ENCODE results near the gene KIF4A. TPM values are rescaled to one million over a fixed set of nuclear protein-coding genes. Genes with fewer than 3 reads are reported as not detected.
"Not testable (repeated sequence)": the region's sequence is repeated elsewhere in the genome, so short reads cannot be mapped to it uniquely, and the experiment has no call there.

KIF4A gene
- total RNA-seq, 1 donor, result 10.8 TPM

GRCh38 chrX:70398899-70399298 lies 109.0 kb downstream of the KIF4A start:
- H3K4me3 ChIP-seq (ENCODE audit: low read depth, low read length), result no peak overlapping the region
- TF ChIP-seq, protein P1, sequence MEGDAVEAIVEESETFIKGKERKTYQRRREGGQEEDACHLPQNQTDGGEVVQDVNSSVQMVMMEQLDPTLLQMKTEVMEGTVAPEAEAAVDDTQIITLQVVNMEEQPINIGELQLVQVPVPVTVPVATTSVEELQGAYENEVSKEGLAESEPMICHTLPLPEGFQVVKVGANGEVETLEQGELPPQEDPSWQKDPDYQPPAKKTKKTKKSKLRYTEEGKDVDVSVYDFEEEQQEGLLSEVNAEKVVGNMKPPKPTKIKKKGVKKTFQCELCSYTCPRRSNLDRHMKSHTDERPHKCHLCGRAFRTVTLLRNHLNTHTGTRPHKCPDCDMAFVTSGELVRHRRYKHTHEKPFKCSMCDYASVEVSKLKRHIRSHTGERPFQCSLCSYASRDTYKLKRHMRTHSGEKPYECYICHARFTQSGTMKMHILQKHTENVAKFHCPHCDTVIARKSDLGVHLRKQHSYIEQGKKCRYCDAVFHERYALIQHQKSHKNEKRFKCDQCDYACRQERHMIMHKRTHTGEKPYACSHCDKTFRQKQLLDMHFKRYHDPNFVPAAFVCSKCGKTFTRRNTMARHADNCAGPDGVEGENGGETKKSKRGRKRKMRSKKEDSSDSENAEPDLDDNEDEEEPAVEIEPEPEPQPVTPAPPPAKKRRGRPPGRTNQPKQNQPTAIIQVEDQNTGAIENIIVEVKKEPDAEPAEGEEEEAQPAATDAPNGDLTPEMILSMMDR (IDR thresholded peaks at IDR 0.05; ENCODE audit: insufficient read depth, low read depth, low read length), result no peak
- peak; percentile 77 for DNase-seq (ENCODE audit: low read depth)

DNA sequence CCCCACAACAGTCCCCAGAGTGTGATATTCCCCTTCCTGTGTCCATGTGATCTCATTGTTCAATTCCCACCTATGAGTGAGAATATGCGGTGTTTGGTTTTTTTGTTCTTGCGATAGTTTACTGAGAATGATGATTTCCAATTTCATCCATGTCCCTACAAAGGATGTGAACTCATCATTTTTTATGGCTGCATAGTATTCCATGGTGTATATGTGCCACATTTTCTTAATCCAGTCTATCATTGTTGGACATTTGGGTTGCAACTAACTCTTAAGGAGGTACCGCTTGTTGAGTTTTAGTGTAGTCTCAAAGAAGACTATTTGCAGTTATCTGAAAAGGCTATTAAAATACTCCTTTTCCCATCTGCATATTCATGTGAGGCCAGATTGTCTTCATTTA lies 110.3 kb downstream of the KIF4A start:
- not testable (repeated sequence) for DNase-seq (ENCODE audit: low read depth); H3K4me3 ChIP-seq (ENCODE audit: low read depth, low read length)

DNA sequence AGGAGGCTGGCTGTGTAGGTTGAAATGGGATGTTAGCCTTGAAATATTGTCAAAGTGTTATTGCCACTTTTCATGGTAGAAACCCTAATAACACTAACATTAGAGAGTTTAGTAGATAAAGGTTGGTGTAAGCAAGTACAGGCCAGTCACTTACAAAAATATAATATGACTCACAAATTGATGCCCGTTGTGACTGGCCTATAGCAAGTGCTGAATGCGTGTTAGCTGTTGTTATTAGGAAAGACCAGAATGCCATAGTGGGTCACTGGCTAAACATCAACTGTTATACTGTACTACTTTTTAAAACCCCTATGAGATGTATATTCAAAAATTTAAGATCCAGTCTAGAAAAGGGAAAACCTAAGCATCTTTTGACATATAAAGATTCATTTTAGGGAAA lies 112.8 kb downstream of the KIF4A start:
- no peak for DNase-seq (ENCODE audit: low read depth)
- no peak overlapping the region for H3K4me3 ChIP-seq (ENCODE audit: low read depth, low read length)
- TF ChIP-seq, protein P1 (IDR thresholded peaks at IDR 0.05; ENCODE audit: insufficient read depth, low read depth, low read length), result no peak

- DNase-seq (ENCODE audit: low read depth), result no peak
- TF ChIP-seq, protein P1 (IDR thresholded peaks at IDR 0.05; ENCODE audit: insufficient read depth, low read depth, low read length), result no peak
- no peak overlapping the region for H3K4me3 ChIP-seq (ENCODE audit: low read depth, low read length)
Observed at GRCh38 chrX:70405003-70405402, 115.1 kb downstream of the KIF4A start.

DNA sequence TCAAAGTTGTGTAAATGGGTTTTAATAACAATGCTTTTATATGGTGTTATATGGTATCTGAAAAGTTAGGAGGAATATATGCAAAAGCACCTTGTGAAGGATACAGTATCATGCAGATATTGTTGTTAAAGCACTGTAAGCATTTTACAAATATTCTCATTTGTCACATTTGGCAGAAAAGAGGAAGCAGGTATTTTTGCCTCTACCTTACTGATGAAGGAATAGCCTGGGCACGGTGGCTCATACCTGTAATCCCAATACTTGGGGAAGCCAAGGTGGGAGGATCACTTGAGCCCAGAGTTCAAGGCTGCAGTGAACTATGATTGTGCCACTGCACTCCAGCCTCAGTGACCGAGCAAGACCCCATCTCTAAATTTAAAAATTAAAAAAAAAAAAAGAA lies 121.0 kb downstream of the KIF4A start:
- H3K4me3 ChIP-seq (ENCODE audit: low read depth, low read length), result no peak overlapping the region
- TF ChIP-seq, protein P1 (IDR thresholded peaks at IDR 0.05; ENCODE audit: insufficient read depth, low read depth, low read length), result no peak
- DNase-seq (ENCODE audit: low read depth), result no peak

DNA sequence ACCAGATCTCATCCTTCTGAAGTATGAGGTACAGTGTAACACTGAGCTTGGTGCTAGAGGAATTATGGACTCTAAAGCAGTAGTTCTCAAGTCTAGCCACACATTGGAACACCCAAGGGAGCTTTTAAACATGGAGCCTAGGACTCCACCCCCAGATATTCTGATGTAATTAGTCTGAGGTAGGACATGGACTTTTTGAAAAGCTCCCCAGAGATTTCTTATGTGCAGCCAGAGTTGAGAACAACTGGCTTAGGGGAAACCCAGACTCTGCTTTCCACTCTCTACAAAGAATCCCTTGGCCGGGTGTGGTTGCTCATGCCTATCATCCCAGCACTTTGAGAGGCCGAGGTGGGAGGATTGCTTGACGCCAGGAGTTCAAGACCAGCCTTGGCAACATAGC lies 121.6 kb downstream of the KIF4A start:
- TF ChIP-seq, protein P1 (IDR thresholded peaks at IDR 0.05; ENCODE audit: insufficient read depth, low read depth, low read length), result no peak
- no peak overlapping the region for H3K4me3 ChIP-seq (ENCODE audit: low read depth, low read length)
- no peak for DNase-seq (ENCODE audit: low read depth)

- TF ChIP-seq, protein P1 (IDR thresholded peaks at IDR 0.05; ENCODE audit: insufficient read depth, low read depth, low read length), result no peak
- no peak overlapping the region for H3K4me3 ChIP-seq (ENCODE audit: low read depth, low read length)
- no peak for DNase-seq (ENCODE audit: low read depth)
Observed at GRCh38 chrX:70421618-70422017, 131.7 kb downstream of the KIF4A start.

All from fibroblast of villous mesenchyme (primary cell).